ENCODE results near the gene CTXND1.

CTXND1 gene

GRCh38 chr15:80163217-80163616 lies 88.8 kb downstream of the CTXND1 start:
- Histone ChIP-seq H3K4me1 (ENCODE audit: low read length) (peaks cover 10% of the 10 kb centered on the region), H2AFZ (ENCODE audit: low read depth, low read length) (no peak overlapping the region), H4K20me1 (ENCODE audit: insufficient read depth, low read length) (no peaks in the 10 kb centered on the region), H3K9ac (ENCODE audit: low read length) (no peak overlapping the region), H3K4me3 (ENCODE audit: low read length) (no peak overlapping the region), H3K36me3 (replicated peaks; ENCODE audit: low read depth, low read length) (peaks cover 4% of the 10 kb centered on the region), H3K9me3 (ENCODE audit: insufficient read depth, low read length) (no peaks in the 10 kb centered on the region), H3K79me2 (ENCODE audit: low read length) (no peaks in the 10 kb centered on the region), H3K27me3 (ENCODE audit: low read depth, low read length) (no peaks in the 10 kb centered on the region), H3K27ac (ENCODE audit: low read length) (no peak overlapping the region), H3K4me2 (ENCODE audit: low read length) (no peak overlapping the region)
- TF ChIP-seq CTCF (IDR thresholded peaks at IDR 0.05; ENCODE audit: low read depth, low read length) (no peak), EZH2phosphoT487 (IDR thresholded peaks at IDR 0.05; ENCODE audit: low read depth) (no peak)

- Histone ChIP-seq H3K9ac (ENCODE audit: low read length) (no peak overlapping the region), H3K79me2 (ENCODE audit: low read length) (no peaks in the 10 kb centered on the region), H3K4me1 (ENCODE audit: low read length) (peaks cover 10% of the 10 kb centered on the region), H2AFZ (ENCODE audit: low read depth, low read length) (no peak overlapping the region), H3K4me3 (ENCODE audit: low read length) (no peak overlapping the region), H4K20me1 (ENCODE audit: insufficient read depth, low read length) (no peaks in the 10 kb centered on the region), H3K36me3 (replicated peaks; ENCODE audit: low read depth, low read length) (peaks cover 4% of the 10 kb centered on the region), H3K4me2 (ENCODE audit: low read length) (no peak overlapping the region), H3K9me3 (ENCODE audit: insufficient read depth, low read length) (no peaks in the 10 kb centered on the region), H3K27me3 (ENCODE audit: low read depth, low read length) (no peaks in the 10 kb centered on the region), H3K27ac (ENCODE audit: low read length) (no peak overlapping the region)
- no peak for TF ChIP-seq CTCF (IDR thresholded peaks at IDR 0.05; ENCODE audit: low read depth, low read length)
- TF ChIP-seq EZH2phosphoT487 (IDR thresholded peaks at IDR 0.05; ENCODE audit: low read depth) = no peak
Measured at GRCh38 chr15:80162059-80162554, 89.9 kb downstream of the CTXND1 start.

GRCh38 chr15:80161468-80162016 lies 90.5 kb downstream of the CTXND1 start:
- Histone ChIP-seq H4K20me1 (ENCODE audit: insufficient read depth, low read length) (no peaks in the 10 kb centered on the region), H3K79me2 (ENCODE audit: low read length) (no peaks in the 10 kb centered on the region), H3K9ac (ENCODE audit: low read length) (no peak overlapping the region), H3K4me2 (ENCODE audit: low read length) (no peak overlapping the region), H3K27ac (ENCODE audit: low read length) (no peak overlapping the region), H3K27me3 (ENCODE audit: low read depth, low read length) (no peaks in the 10 kb centered on the region), H3K9me3 (ENCODE audit: insufficient read depth, low read length) (no peaks in the 10 kb centered on the region), H3K4me3 (ENCODE audit: low read length) (no peak overlapping the region), H3K36me3 (replicated peaks; ENCODE audit: low read depth, low read length) (peaks cover 4% of the 10 kb centered on the region), H3K4me1 (ENCODE audit: low read length) (peaks cover 10% of the 10 kb centered on the region), H2AFZ (ENCODE audit: low read depth, low read length) (no peak overlapping the region)
- TF ChIP-seq CTCF (IDR thresholded peaks at IDR 0.05; ENCODE audit: low read depth, low read length) = no peak
- TF ChIP-seq EZH2phosphoT487 (IDR thresholded peaks at IDR 0.05; ENCODE audit: low read depth) = no peak

DNA sequence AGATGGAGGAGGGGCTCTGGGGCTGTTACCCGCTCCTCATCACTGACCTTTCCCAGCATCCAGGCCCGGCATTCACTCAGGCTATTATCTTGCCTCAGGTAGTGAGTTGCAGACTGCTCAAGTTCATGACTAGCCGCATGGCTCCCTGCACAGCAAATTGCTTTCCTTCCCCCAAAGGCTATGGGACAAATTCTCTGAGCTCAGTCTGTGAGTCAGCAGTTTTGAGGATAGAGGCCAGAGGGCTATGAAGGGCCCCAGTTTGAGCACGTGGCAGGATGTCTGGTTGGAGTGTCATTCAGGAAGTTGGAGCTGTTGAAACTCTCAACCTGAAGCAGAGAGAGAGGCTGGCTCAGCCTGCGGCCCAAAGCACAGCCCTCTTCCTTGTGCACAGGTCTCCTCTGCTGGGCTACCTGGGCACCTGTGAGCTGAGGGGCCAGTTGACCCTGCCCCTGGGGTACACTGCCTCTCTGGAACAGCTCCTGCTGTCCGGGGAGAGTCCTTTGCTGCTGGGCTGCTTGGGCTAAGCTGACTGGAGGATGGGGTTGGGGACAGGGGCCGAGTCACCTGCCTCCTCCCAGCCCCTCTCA lies 91.3 kb downstream of the CTXND1 start:
- H3K27ac ChIP-seq (ENCODE audit: low read length) = no peak overlapping the region
- TF ChIP-seq CTCF (IDR thresholded peaks at IDR 0.05; ENCODE audit: low read depth, low read length) (no peak), EZH2phosphoT487 (IDR thresholded peaks at IDR 0.05; ENCODE audit: low read depth) (no peak)
- H3K79me2 ChIP-seq (ENCODE audit: low read length) = no peaks in the 10 kb centered on the region
- H3K27me3 ChIP-seq (ENCODE audit: low read depth, low read length) = no peaks in the 10 kb centered on the region
- no peak overlapping the region for H3K9ac ChIP-seq (ENCODE audit: low read length)
- H3K4me2 ChIP-seq (ENCODE audit: low read length) = no peak overlapping the region
- peaks cover 4% of the 10 kb centered on the region for H3K36me3 ChIP-seq (replicated peaks; ENCODE audit: low read depth, low read length)
- H4K20me1 ChIP-seq (ENCODE audit: insufficient read depth, low read length) = no peaks in the 10 kb centered on the region
- H3K4me3 ChIP-seq (ENCODE audit: low read length) = no peak overlapping the region
- peaks cover 15% of the 10 kb centered on the region for H3K4me1 ChIP-seq (ENCODE audit: low read length)
- no peaks in the 10 kb centered on the region for H3K9me3 ChIP-seq (ENCODE audit: insufficient read depth, low read length)
- no peak overlapping the region for H2AFZ ChIP-seq (ENCODE audit: low read depth, low read length)
